OCI-LY3 (cell line): ENCODE results near the gene KANK4.

Source experiments
- CTCF ChIP-seq: fragments of 200-600, 300-600 bp; sonication (generic); IDR thresholded peaks from 2 replicates; pipeline ENCODE4 v1.5.1; 2014; ENCODE audit warnings: antibody characterized with exemption, low read length, low read depth
- EZH2phosphoT487 ChIP-seq: fragments of 200-600 bp; shearing (Covaris generic); IDR thresholded peaks from 2 replicates; pipeline ENCODE4 v1.6.1; 2018; ENCODE audit warnings: antibody characterized with exemption, mixed run types, low read depth

- TF ChIP-seq CTCF (no peak), EZH2phosphoT487 (no peak)
These were observed 89.8 kb downstream of the KANK4 start for GRCh38 chr1:62229468-62229867.
